ENCODE data around the gene TLN1. TPM values are rescaled to one million over a fixed set of nuclear protein-coding genes. Genes with fewer than 3 reads are reported as not detected.
A peak's percentile ranks its signal among the peaks of the same experiment; 100 is the strongest.

TLN1 gene
- total and polyA plus RNA-seq, 2 of the 8 experiments (the other 6 are each of a cell fraction or from before 2014, with no cell fraction given): 28.1 to 90.1 TPM

DNA sequence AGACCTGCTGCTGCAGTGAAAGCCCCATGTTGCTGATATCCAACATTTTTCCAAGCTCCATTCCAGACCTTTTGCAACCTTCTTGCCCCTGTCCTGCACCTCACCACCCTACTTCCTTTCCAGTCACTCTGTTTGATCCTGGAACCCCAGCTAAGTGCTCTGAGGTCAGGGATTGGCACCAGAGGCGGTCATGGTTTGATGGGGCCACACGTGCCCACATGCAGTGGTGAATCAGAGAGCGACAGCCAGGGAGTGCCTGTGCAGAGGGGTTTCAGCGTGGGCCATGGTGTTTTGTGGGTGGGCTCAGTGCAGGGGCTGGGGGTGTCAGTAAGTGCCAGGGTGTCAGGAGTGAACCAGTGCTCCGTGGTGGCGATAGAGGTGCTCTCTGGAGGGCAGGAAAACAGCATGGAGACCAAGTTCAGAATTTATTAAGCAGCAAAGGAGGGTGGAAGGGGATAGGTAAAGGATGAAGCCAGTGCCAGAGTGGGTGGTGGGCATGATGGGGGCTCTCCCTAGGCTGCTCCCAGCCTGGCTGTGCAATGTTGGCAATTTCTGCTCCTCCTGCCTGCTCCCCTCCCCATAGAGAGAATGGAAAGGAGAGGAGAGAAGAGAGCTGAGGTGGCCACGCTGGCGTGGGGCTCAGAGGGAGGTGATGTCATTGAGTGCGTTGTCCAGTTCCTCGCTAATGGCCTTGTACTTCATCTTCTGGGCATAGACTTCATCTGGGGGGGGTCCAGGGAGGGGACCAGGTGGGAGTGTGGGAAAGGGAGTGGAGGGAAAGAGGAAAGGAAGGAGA, 49.3 kb downstream of the TLN1 start:
- WGBS, 2 experiments (ENCODE audit: extremely low coverage in 1 of 2, insufficient coverage in 1 of 2, insufficient read length in 1 of 2, insufficient replicate concordance in 2 of 2, low coverage in 1 of 2, low lambda C conversion rate in 2 of 2, missing lambda C conversion rate in 1 of 2): 92% methylated on average over 7 of the region's 10 CpGs; no CpG with 5 or more reads in 1 of the 2 experiments

More for the DNA sequence above, 49.3 kb downstream of the TLN1 start:
- H3K56ac ChIP-seq (replicated peaks; ENCODE audit: insufficient read length, low read depth, low read length): no peak overlapping the region
- TF ChIP-seq SP4 (IDR thresholded peaks at IDR 0.05; ENCODE audit: low read length) (no peak), POLR2A (IDR thresholded peaks at IDR 0.05; ENCODE audit: control extremely low read depth in 1 of 2, low read depth in 2 of 2, low read length in 2 of 2) (peak in 1 of 2 experiments; percentile 26; a peak in 2 of 3 replicates)
- no peaks in the 10 kb centered on the region for H3K27me3 ChIP-seq (replicated peaks in 1 of 4; ENCODE audit: control insufficient read depth in 3 of 4, extremely low read depth in 1 of 4, insufficient read depth in 3 of 4, low read length in 3 of 4)
- peaks cover 7 to 8% of the 10 kb centered on the region in 2 experiments for H4K20me1 ChIP-seq (replicated peaks in 1 of 2; ENCODE audit: control insufficient read depth in 1 of 2, insufficient read depth in 2 of 2, low read length in 2 of 2)
- peaks cover 0 to 6% of the 10 kb centered on the region in 2 experiments; a peak in 1 of 4 replicates for H3K79me2 ChIP-seq (ENCODE audit: control insufficient read depth in 1 of 2, insufficient read depth in 2 of 2, low read length in 2 of 2)
- no peak overlapping the region for H3K18ac ChIP-seq (ENCODE audit: extremely low read depth, low read length)
- no peak overlapping the region for H3K9ac ChIP-seq (replicated peaks in 1 of 4; ENCODE audit: extremely low read depth in 1 of 4, low read depth in 3 of 4, low read length in 3 of 4)
- no peak overlapping the region for H3K23ac ChIP-seq (ENCODE audit: insufficient read length)
- no peaks in the 10 kb centered on the region; the same call in 1 of the 2 replicates for H3K79me1 ChIP-seq (ENCODE audit: low read depth, low read length)
- ChIA-PET POLR2A (ENCODE audit: partially characterized antibody) (interaction anchor here (1.3 to 8.4 kb wide), 7 partner anchors 7 to 30 kb away, joined by 3 to 55 read pairs (median 6); partner anchors contain the start of genes ARHGEF39, CA9, CCDC107 and RMRP), CTCF (ENCODE audit: partially characterized antibody) (interaction anchor here (0.9 to 1.7 kb wide), 10 partner anchors 11 to 68 kb away, joined by 3 to 14 read pairs (median 4); partner anchors contain the start of gene ARHGEF39)
- no peak overlapping the region for H4K91ac ChIP-seq (replicated peaks; ENCODE audit: insufficient read length, low read length)
- no peak overlapping the region for H2BK12ac ChIP-seq (ENCODE audit: low read depth, low read length)
- DNase-seq (ENCODE audit: low read depth in 1 of 2, low spot score in 2 of 2): no peak
- H4K8ac ChIP-seq (ENCODE audit: extremely low read depth, insufficient read depth, low read length): no peak overlapping the region
- no peak overlapping the region for H2AK5ac ChIP-seq (ENCODE audit: low read depth, low read length)
- H3K4me1 ChIP-seq (replicated peaks in 1 of 4; ENCODE audit: control insufficient read depth in 3 of 4, insufficient read depth in 4 of 4, low read length in 3 of 4): peaks cover 0 to 6% (median 2%) of the 10 kb centered on the region in 4 experiments; a peak in 3 of 7 replicates
- H2BK5ac ChIP-seq (ENCODE audit: low read depth, low read length): no peak overlapping the region
- H3K4me3 ChIP-seq (ENCODE audit: extremely low read depth in 1 of 4, insufficient read depth in 2 of 4, low read depth in 3 of 4, low read length in 4 of 4): no peak overlapping the region
- H3K4ac ChIP-seq (replicated peaks; ENCODE audit: insufficient read length, low read depth, low read length): no peak overlapping the region
- no peak overlapping the region for H3K14ac ChIP-seq (ENCODE audit: insufficient read length)
- no peak overlapping the region for H2AFZ ChIP-seq (ENCODE audit: low read length)
- no peaks in the 10 kb centered on the region for H3K23me2 ChIP-seq (ENCODE audit: low read depth, low read length)
- H3K36me3 ChIP-seq (ENCODE audit: control insufficient read depth in 2 of 4, insufficient read depth in 4 of 4, low read length in 3 of 4): peaks cover 14 to 44% (median 31%) of the 10 kb centered on the region in 4 experiments
- no peak overlapping the region for H3K4me2 ChIP-seq (ENCODE audit: insufficient read depth in 1 of 2, low read depth in 2 of 2, low read length in 2 of 2)
- no peak for FAIRE-seq
- H3K9me3 ChIP-seq (ENCODE audit: insufficient read depth in 2 of 2, low read depth in 1 of 2, low read length in 1 of 2): no peaks in the 10 kb centered on the region
- H2BK120ac ChIP-seq (replicated peaks; ENCODE audit: low read depth, low read length): no peak overlapping the region
- no peak overlapping the region for H4K5ac ChIP-seq (ENCODE audit: insufficient read length, low read depth, low read length)
- H3K27ac ChIP-seq (ENCODE audit: low read depth, low read length): no peak overlapping the region
- no peak overlapping the region for H2BK15ac ChIP-seq (ENCODE audit: low read length)
- no peak overlapping the region for H2BK20ac ChIP-seq (ENCODE audit: low read length)
